MM.1S (cell line): ENCODE results near the gene TMC1.

Source experiments
- CTCF ChIP-seq: fragments of 300-600 bp; sonication (generic); IDR thresholded peaks from 2 replicates; pipeline ENCODE4 v1.5.1; 2016; ENCODE audit warnings: antibody characterized with exemption, low read length, mixed read lengths
- EZH2 ChIP-seq: fragments of 300-600 bp; sonication (generic); optimal IDR thresholded peaks from 2 replicates; pipeline ENCODE3; 2017; ENCODE audit warnings: low read depth, mild to moderate bottlenecking, antibody characterized with exemption, low read length, mixed read lengths

DNA sequence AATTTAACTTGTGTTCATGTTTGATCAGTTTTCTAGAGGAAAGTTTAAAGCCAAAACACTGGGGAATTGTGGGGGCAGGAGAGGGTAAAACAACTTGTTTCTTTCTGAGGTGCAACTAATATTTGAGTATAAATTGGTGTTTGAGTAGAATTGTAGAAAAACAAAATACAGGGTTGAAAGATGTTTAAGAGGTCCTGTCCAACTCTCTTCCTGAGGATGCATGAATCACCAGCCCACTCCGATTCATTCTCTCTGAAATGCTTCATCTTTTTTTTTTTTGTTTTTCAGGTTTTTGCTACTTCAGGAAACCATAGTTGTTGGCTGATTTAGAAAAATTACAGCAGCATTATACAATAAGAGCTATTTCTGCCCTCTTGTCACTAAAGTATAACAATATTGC, 42.4 kb upstream of the TMC1 start:
- TF ChIP-seq EZH2 (no peak), CTCF (no peak)
